H1 (cell line): Measurements from ENCODE around the gene ADAMTSL2. TPM values are rescaled to one million over a fixed set of nuclear protein-coding genes. Genes with fewer than 3 reads are reported as not detected.

ENCODE experiments used
- CTCF ChIA-PET: fragments of 300-600 bp; sonication (Branson Sonifier 250); formaldehyde crosslinking; loops from one replicate; lab custom pipeline; 2021; ENCODE audit not compliant: partially characterized antibody; lab: Charles Lee
- POLR2A ChIA-PET: fragments of 300-600 bp; sonication (Branson Sonifier 250); formaldehyde crosslinking; loops from one replicate; lab custom pipeline; 2021; ENCODE audit warnings: inconsistent platforms; ENCODE audit not compliant: partially characterized antibody; lab: Charles Lee
- DNase-seq, 2 experiments: peaks; one replicate each; pipeline versions ENCODE4 v3.0.0 to v3.0.0-alpha.2; 2010 to 2022; ENCODE audit warnings: low spot score in 2 of 2, low read depth in 1 of 2, mixed read lengths in 1 of 2
- FAIRE-seq: peaks from 2 replicates; lab custom pipeline; 2011; peaks lifted over from hg19 to GRCh38; lab: Jason Lieb, UNC
- H2AFZ ChIP-seq: 2 replicates; pipeline ENCODE4 v1.8.1; 2012; ENCODE audit warnings: low read length, inconsistent platforms
- H2AK5ac ChIP-seq: 2 replicates; pipeline ENCODE4 v1.6.1; 2013; ENCODE audit warnings: low read depth, low read length
- H2BK120ac ChIP-seq: replicated peaks from 2 replicates; pipeline ENCODE3; 2013; ENCODE audit warnings: low read depth, low read length, inconsistent platforms
- H2BK12ac ChIP-seq: 2 replicates; pipeline ENCODE4 v1.6.1; 2013; ENCODE audit warnings: low read depth, low read length
- H2BK15ac ChIP-seq: 2 replicates; pipeline ENCODE4 v1.6.1; 2013; ENCODE audit warnings: low read length
- H2BK20ac ChIP-seq: 2 replicates; pipeline ENCODE4 v1.6.1; 2013; ENCODE audit warnings: low read length
- H2BK5ac ChIP-seq: 2 replicates; pipeline ENCODE4 v1.6.1; 2013; ENCODE audit warnings: low read depth, low read length
- H3K14ac ChIP-seq: 2 replicates; pipeline ENCODE4 v1.6.1; 2013; ENCODE audit warnings: inconsistent platforms; ENCODE audit not compliant: insufficient read length
- H3K18ac ChIP-seq: 2 replicates; pipeline ENCODE4 v1.6.1; 2013; ENCODE audit warnings: low read length; ENCODE audit errors: extremely low read depth
- H3K23ac ChIP-seq: 2 replicates; pipeline ENCODE4 v1.6.1; 2013; ENCODE audit warnings: inconsistent platforms; ENCODE audit not compliant: insufficient read length
- H3K23me2 ChIP-seq: 2 replicates; pipeline ENCODE4 v1.6.1; 2013; ENCODE audit warnings: low read depth, low read length
- H3K27ac ChIP-seq: 2 replicates; pipeline ENCODE4 v1.6.1; 2011; ENCODE audit warnings: low read depth, low read length, inconsistent platforms
- H3K27me3 ChIP-seq, 4 experiments: replicated peaks in 1 of 4; 1 replicate in 1 of 4; 2 replicates in 3 of 4; pipeline versions ENCODE4 v1.6.1 to v1.8.1; 2011 to 2013; ENCODE audit warnings: low read length in 3 of 4, mild to moderate bottlenecking in 3 of 4, inconsistent platforms in 2 of 4, mixed read lengths in 2 of 4, moderate library complexity in 1 of 4; ENCODE audit not compliant: control insufficient read depth in 3 of 4, insufficient read depth in 3 of 4; ENCODE audit errors: extremely low read depth in 1 of 4
- H3K36me3 ChIP-seq, 4 experiments: 2 replicates each; pipeline versions ENCODE4 v1.6.1 to v1.8.1; 2011 to 2013; ENCODE audit warnings: mild to moderate bottlenecking in 4 of 4, low read length in 3 of 4, moderate library complexity in 2 of 4, control low read depth in 1 of 4, inconsistent platforms in 1 of 4; ENCODE audit not compliant: insufficient read depth in 4 of 4, control insufficient read depth in 2 of 4
- H3K4ac ChIP-seq: replicated peaks from 2 replicates; pipeline ENCODE3; 2013; ENCODE audit warnings: low read length, low read depth, mixed read lengths, inconsistent platforms; ENCODE audit not compliant: insufficient read length
- H3K4me1 ChIP-seq, 4 experiments: replicated peaks in 1 of 4; 1 replicate in 1 of 4; 2 replicates in 3 of 4; pipeline versions ENCODE4 v1.6.1 to v1.8.1; 2011 to 2013; ENCODE audit warnings: low read length in 3 of 4, inconsistent platforms in 2 of 4, mixed read lengths in 1 of 4; ENCODE audit not compliant: insufficient read depth in 4 of 4, control insufficient read depth in 3 of 4
- H3K4me2 ChIP-seq, 2 experiments: 2 replicates each; pipeline versions ENCODE4 v1.6.1 to v1.8.1; 2011 to 2013; ENCODE audit warnings: low read depth in 2 of 2, low read length in 2 of 2, control low read depth in 1 of 2, inconsistent platforms in 1 of 2, mild to moderate bottlenecking in 1 of 2; ENCODE audit not compliant: insufficient read depth in 1 of 2
- H3K4me3 ChIP-seq, 4 experiments: fragments of 200-600, 300-600 bp in 1 of 4; sonication (generic), shearing (Covaris generic), sonication (Bioruptor Twin) in 1 of 4; 2 replicates each; pipeline versions ENCODE4 v1.5.1 to v1.8.1; 2011 to 2016; ENCODE audit warnings: low read length in 4 of 4, low read depth in 3 of 4, control low read depth in 2 of 4, inconsistent platforms in 2 of 4, mild to moderate bottlenecking in 2 of 4, mixed read lengths in 1 of 4, moderate library complexity in 1 of 4; ENCODE audit not compliant: insufficient read depth in 2 of 4; ENCODE audit errors: extremely low read depth in 1 of 4
- H3K56ac ChIP-seq: replicated peaks from 2 replicates; pipeline ENCODE3; 2013; ENCODE audit warnings: low read depth, mild to moderate bottlenecking, mixed read lengths, low read length, inconsistent platforms; ENCODE audit not compliant: insufficient read length
- H3K79me1 ChIP-seq: 2 replicates; pipeline ENCODE4 v1.6.1; 2013; ENCODE audit warnings: low read depth, low read length, control low read depth
- H3K79me2 ChIP-seq, 2 experiments: 2 replicates each; pipeline versions ENCODE4 v1.6.1 to v1.8.1; 2012 to 2013; ENCODE audit warnings: low read length in 2 of 2, mild to moderate bottlenecking in 2 of 2, inconsistent platforms in 1 of 2; ENCODE audit not compliant: insufficient read depth in 2 of 2, control insufficient read depth in 1 of 2
- H3K9ac ChIP-seq, 4 experiments: replicated peaks in 1 of 4; 1 replicate in 1 of 4; 2 replicates in 3 of 4; pipeline versions ENCODE4 v1.6.1 to v1.8.1; 2011 to 2013; ENCODE audit warnings: low read depth in 3 of 4, low read length in 3 of 4, control low read depth in 2 of 4, mild to moderate bottlenecking in 2 of 4, moderate library complexity in 2 of 4, inconsistent platforms in 1 of 4; ENCODE audit errors: extremely low read depth in 1 of 4
- H3K9me3 ChIP-seq, 2 experiments: 2 replicates each; pipeline versions ENCODE4 v1.6.1 to v1.8.1; 2012 to 2013; ENCODE audit warnings: mild to moderate bottlenecking in 2 of 2, moderate library complexity in 2 of 2, control low read depth in 1 of 2, inconsistent platforms in 1 of 2, low read depth in 1 of 2, low read length in 1 of 2, mixed read lengths in 1 of 2; ENCODE audit not compliant: insufficient read depth in 2 of 2
- H4K20me1 ChIP-seq, 2 experiments: replicated peaks in 1 of 2; 2 replicates each; pipeline versions ENCODE3 to v1.8.1; 2011 to 2013; ENCODE audit warnings: inconsistent platforms in 2 of 2, low read length in 2 of 2, mild to moderate bottlenecking in 1 of 2; ENCODE audit not compliant: insufficient read depth in 2 of 2, control insufficient read depth in 1 of 2
- H4K5ac ChIP-seq: 2 replicates; pipeline ENCODE4 v1.6.1; 2013; ENCODE audit warnings: low read length, low read depth, mixed read lengths, inconsistent platforms; ENCODE audit not compliant: insufficient read length
- H4K8ac ChIP-seq: 2 replicates; pipeline ENCODE4 v1.8.0; 2013; ENCODE audit warnings: mild to moderate bottlenecking, moderate library complexity, low read length, inconsistent platforms; ENCODE audit not compliant: insufficient read depth; ENCODE audit errors: extremely low read depth
- H4K91ac ChIP-seq: replicated peaks from 2 replicates; pipeline ENCODE3; 2013; ENCODE audit warnings: low read length, mixed read lengths, inconsistent platforms; ENCODE audit not compliant: insufficient read length
- CHD2 ChIP-seq: IDR thresholded peaks from 2 replicates; pipeline ENCODE4 v1.6.1; 2012; ENCODE audit warnings: low read length, improper control_type of control experiment
- KDM1A ChIP-seq: fragments of 200-600, 300-600 bp; sonication (generic); IDR thresholded peaks from 2 replicates; pipeline ENCODE4 v1.7.1; 2016; ENCODE audit warnings: mild to moderate bottlenecking, low read length, borderline replicate concordance
- NRF1 ChIP-seq: IDR thresholded peaks from 2 replicates; pipeline ENCODE4 v1.6.1; 2011; ENCODE audit warnings: mild to moderate bottlenecking, low read depth, low read length, improper control_type of control experiment
- POU5F1 ChIP-seq: IDR thresholded peaks from 2 replicates; pipeline ENCODE4 v1.6.1; 2011; ENCODE audit warnings: low read depth, mild to moderate bottlenecking, low read length, moderate library complexity
- RAD21 ChIP-seq, 2 experiments: IDR thresholded peaks in 1 of 2; conservative IDR thresholded peaks in 1 of 2; 2 replicates each; pipeline ENCODE4 v1.6.1; 2011; ENCODE audit warnings: low read depth in 2 of 2, low read length in 2 of 2, improper control_type of control experiment in 1 of 2, inconsistent platforms in 1 of 2, mild to moderate bottlenecking in 1 of 2, moderate library complexity in 1 of 2
- WGBS, 2 experiments: shearing (Covaris generic) in 1 of 2; methylation state at CpG; one replicate each; pipeline versions ENCODE4 v1.1.6 to v1.1.7; 2013 to 2015; ENCODE audit warnings: low lambda C conversion rate in 2 of 2, mixed read lengths in 2 of 2, inconsistent platforms in 1 of 2, low coverage in 1 of 2, missing lambda C conversion rate in 1 of 2; ENCODE audit not compliant: insufficient replicate concordance in 2 of 2, insufficient coverage in 1 of 2, insufficient read length in 1 of 2; ENCODE audit errors: extremely low coverage in 1 of 2, missing lambda C conversion rate in 1 of 2; 5-methylcytosine and 5-hydroxymethylcytosine counted together
- polyA plus RNA-seq, 7 experiments: library from polyadenylated mRNA; depleted of rRNA in 3 of 7; stranded (reverse) in 5 of 7; unstranded in 2 of 7; fragments of >200 nt in 5 of 7; fragments of 200-250 nt in 2 of 7; gene quantifications; 1 replicate in 5 of 7; 2 replicates in 1 of 7; 4 replicates in 1 of 7; pipeline versions ENCODE4 v1.2.1 to v1.2.3, GENCODE V29; 2011 to 2013; ENCODE audit warnings: missing spikeins in 2 of 7, mixed read lengths in 2 of 7
- total RNA-seq: library from RNA; stranded (reverse); fragmentation: NEBNext Ultra II Directional; extraction: Animal tissue kit (Norgen Biotek cat#: 25700); gene quantifications from 2 replicates; pipeline ENCODE4 v1.2.1, GENCODE V29; 2021

ADAMTSL2 gene
- total and polyA plus RNA-seq, 2 of the 8 experiments (the other 6 are each of a cell fraction or from before 2014, with no cell fraction given), result 0.74 to 0.76 TPM

GRCh38 chr9:133537257-133537656 lies 2.8 kb downstream of the ADAMTSL2 start:
- no peak overlapping the region for H3K56ac ChIP-seq
- no peak overlapping the region for H4K8ac ChIP-seq
- ChIA-PET POLR2A (interaction anchor here (1.1 kb wide), 1 partner anchor 9 kb away, joined by 5 read pairs; no protein-coding TSS in a partner anchor), CTCF (interaction anchor here (1.5 to 2.2 kb wide), 2 partner anchors 17 to 189 kb away, joined by 4 to 12 read pairs; no protein-coding TSS in a partner anchor)
- no peaks in the 10 kb centered on the region for H3K36me3 ChIP-seq
- H2BK12ac ChIP-seq, result peak overlapping the region; percentile 27; the same call in 1 of the 2 replicates
- H3K9me3 ChIP-seq, result no peaks in the 10 kb centered on the region
- no peak overlapping the region for H4K5ac ChIP-seq
- H4K20me1 ChIP-seq, result no peaks in the 10 kb centered on the region
- no peak overlapping the region for H2AK5ac ChIP-seq
- H3K4me3 ChIP-seq, result no peak overlapping the region
- FAIRE-seq (no peak), DNase-seq (no peak)
- peaks cover 0 to 47% (median 23%) of the 10 kb centered on the region in 4 experiments; a peak in 6 of 7 replicates for H3K4me1 ChIP-seq
- H2BK120ac ChIP-seq, result no peak overlapping the region
- H4K91ac ChIP-seq, result no peak overlapping the region
- H3K27ac ChIP-seq, result no peak overlapping the region
- H3K79me2 ChIP-seq, result no peaks in the 10 kb centered on the region
- H3K9ac ChIP-seq, result no peak overlapping the region
- H3K23me2 ChIP-seq, result peaks cover 2% of the 10 kb centered on the region; the same call in 1 of the 2 replicates
- no peak overlapping the region for H3K14ac ChIP-seq
- TF ChIP-seq POU5F1, result no peak
- no peak for TF ChIP-seq CHD2
- TF ChIP-seq RAD21 (IDR thresholded peaks at IDR 0.05 in 1 of 2, conservative IDR thresholded peaks at IDR 0.05 in 1 of 2; ENCODE audit: low read depth in 2 of 2, low read length in 2 of 2), result no peak
- TF ChIP-seq KDM1A, result no peak
- no peak for TF ChIP-seq NRF1
- no peak overlapping the region for H3K4ac ChIP-seq
- H3K18ac ChIP-seq, result no peak overlapping the region
- no peak overlapping the region for H3K4me2 ChIP-seq
- no peak overlapping the region for H2BK15ac ChIP-seq
- no peak overlapping the region for H3K23ac ChIP-seq
- no peak overlapping the region for H2AFZ ChIP-seq
- peaks cover 0 to 27% (median 20%) of the 10 kb centered on the region in 4 experiments; a peak in 6 of 7 replicates for H3K27me3 ChIP-seq
- WGBS, 2 experiments, result 99% methylated on average over 11 of the region's 16 CpGs; no CpG with 5 or more reads in 1 of the 2 experiments
- no peak overlapping the region for H2BK20ac ChIP-seq
- H3K79me1 ChIP-seq, result no peaks in the 10 kb centered on the region
- H2BK5ac ChIP-seq, result no peak overlapping the region
